Kidney (tissue), 14 donors: ENCODE results near the gene CAVIN1. TPM values are rescaled to one million over a fixed set of nuclear protein-coding genes. Genes with fewer than 3 reads are reported as not detected.

ENCODE experiments used
- DNase-seq, 5 donors: peaks; one replicate each; pipeline ENCODE4 v3.0.0-alpha.2; 2013 to 2020
- FAIRE-seq: peaks from 2 replicates; lab custom pipeline; 2012; peaks lifted over from hg19 to GRCh38; lab: Jason Lieb, UNC
- H3K27ac ChIP-seq, 2 donors: one replicate each; pipeline ENCODE4 v1.7.0; 2013; ENCODE audit warnings: low read depth in 2 of 2, low read length in 2 of 2, inconsistent platforms in 1 of 2
- H3K27me3 ChIP-seq: one replicate; pipeline ENCODE4 v1.7.1; 2013; ENCODE audit warnings: low read length, inconsistent platforms; ENCODE audit not compliant: control insufficient read depth, insufficient read depth
- H3K36me3 ChIP-seq, 3 donors: one replicate each; pipeline versions ENCODE4 v1.7.0 to v1.7.1; 2013; ENCODE audit warnings: low read length in 3 of 3, control low read depth in 1 of 3, inconsistent platforms in 1 of 3; ENCODE audit not compliant: insufficient read depth in 3 of 3, control insufficient read depth in 2 of 3
- H3K4me1 ChIP-seq, 3 donors: one replicate each; pipeline versions ENCODE4 v1.7.0 to v1.7.1; 2013; ENCODE audit warnings: low read length in 3 of 3, inconsistent platforms in 1 of 3, low read depth in 1 of 3; ENCODE audit not compliant: control insufficient read depth in 2 of 3, insufficient read depth in 2 of 3
- H3K4me3 ChIP-seq, 3 donors: one replicate each; pipeline versions ENCODE4 v1.7.0 to v1.8.1; 2013; ENCODE audit warnings: low read length in 3 of 3, control low read depth in 1 of 3, inconsistent platforms in 1 of 3
- H3K9ac ChIP-seq, 3 donors: one replicate each; pipeline versions ENCODE4 v1.7.0 to v1.7.1; 2013; ENCODE audit warnings: low read length in 3 of 3, control low read depth in 1 of 3, inconsistent platforms in 1 of 3
- H3K9me3 ChIP-seq, 3 donors: one replicate each; pipeline versions ENCODE4 v1.7.0 to v1.7.1; 2013; ENCODE audit warnings: low read length in 3 of 3, control low read depth in 1 of 3, inconsistent platforms in 1 of 3; ENCODE audit not compliant: control insufficient read depth in 2 of 3, insufficient read depth in 1 of 3
- CTCF ChIP-seq: IDR thresholded peaks from 3 replicates; pipeline ENCODE4 v1.5.1; 2012; ENCODE audit warnings: mild to moderate bottlenecking, moderate library complexity, borderline replicate concordance; ENCODE audit not compliant: insufficient read depth; ENCODE audit errors: extremely low read depth
- intact Hi-C: fragments of 100-400 bp; cut with DNase I; formaldehyde crosslinking; loops from one replicate; pipeline ENCODE4 v1.11.1; 2022
- polyA plus RNA-seq: library from polyadenylated mRNA; stranded (reverse); fragments of 350-450 nt; fragmentation: Illumina TruSeq; extraction: RNeasy Lipid Tissue Mini Kit (QIAGEN cat#74804); gene quantifications from one replicate; pipeline ENCODE4 v1.2.3, GENCODE V29; 2014; ENCODE audit warnings: low read depth, low replicate concordance; ENCODE audit not compliant: insufficient read depth
- total RNA-seq: library from RNA; stranded (reverse); fragmentation: NEBNext Ultra II Directional; extraction: Animal tissue kit (Norgen Biotek cat#: 25700); gene quantifications from one replicate; pipeline ENCODE4 v1.2.1, GENCODE V29; 2021
- donor health status: control.
- donor health status: control.
- donor health status: control.
- donor health status: control.
- donor health status: control.
- donor health status: DM: yes; HTN: yes; CAD: no.
- donor health status: Normal renal cell carcinoma (clear cell type).

Gene CAVIN1
- total and polyA plus RNA-seq, 2 donors from 2014 or later, result 67.1 to 204 TPM

- Histone ChIP-seq H3K4me1 (peaks cover 0 to 20% (median 0%) of the 10 kb centered on the region in 3 donors), H3K27ac (no peak overlapping the region), H3K9me3 (no peaks in the 10 kb centered on the region), H3K9ac (no peak overlapping the region), H3K27me3 (no peaks in the 10 kb centered on the region), H3K36me3 (peaks cover 0 to 2% (median 0%) of the 10 kb centered on the region in 3 donors), H3K4me3 (no peak overlapping the region)
- intact Hi-C loops, result loop anchor here (5.0 kb wide), 1 partner anchor 91 kb away; no protein-coding TSS in a partner anchor
- DNase-seq (peak in 1 of 5 donors; percentile 45), FAIRE-seq (no peak)
- TF ChIP-seq CTCF, result no peak
Observed at GRCh38 chr17:42408061-42408460, 15.0 kb downstream of the CAVIN1 start.

DNA sequence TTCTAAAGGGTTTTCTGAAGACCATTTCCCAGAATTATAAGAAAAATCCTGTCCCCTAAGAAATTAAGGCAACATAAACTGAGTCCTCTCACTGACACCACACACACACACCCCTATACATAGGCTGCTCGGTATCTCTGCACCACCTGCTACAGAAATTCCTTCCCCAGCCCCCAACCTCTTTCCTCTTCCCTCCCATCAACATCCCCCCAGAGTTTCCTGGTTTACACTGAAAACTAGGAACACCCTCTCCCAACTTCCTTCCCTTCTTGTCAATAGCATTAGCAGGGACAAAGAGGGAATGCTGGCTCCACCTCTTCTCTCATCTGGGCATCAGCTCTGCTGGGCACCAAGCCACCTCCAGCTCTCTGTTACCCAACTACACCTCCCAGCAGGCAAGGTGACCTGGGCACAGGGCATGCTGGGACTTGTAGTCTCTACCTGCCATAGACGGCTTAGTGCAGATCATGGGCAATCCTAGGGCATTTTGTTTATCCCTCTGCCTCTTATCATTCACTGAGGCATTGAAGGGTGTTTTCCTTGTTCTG lies 15.7 kb downstream of the CAVIN1 start:
- peak; percentile 37 for FAIRE-seq
- Histone ChIP-seq H3K9ac (no peak overlapping the region), H3K4me3 (no peak overlapping the region), H3K9me3 (no peaks in the 10 kb centered on the region), H3K27me3 (no peaks in the 10 kb centered on the region), H3K4me1 (peaks cover 0 to 20% (median 0%) of the 10 kb centered on the region in 3 donors), H3K27ac (peak overlapping the region; percentile 14 to 56), H3K36me3 (peaks cover 0 to 2% (median 0%) of the 10 kb centered on the region in 3 donors)
- TF ChIP-seq CTCF, result no peak
- peak; percentile 53 to 93 (median 69) for DNase-seq
- intact Hi-C loops, result loop anchor here (5.0 kb wide), 1 partner anchor 90 kb away; no protein-coding TSS in a partner anchor

GRCh38 chr17:42406615-42407288 lies 16.3 kb downstream of the CAVIN1 start:
- DNase-seq (no peak), FAIRE-seq (no peak)
- intact Hi-C loops, result loop anchor here (5.0 kb wide), 1 partner anchor 89 kb away; no protein-coding TSS in a partner anchor

More at GRCh38 chr17:42406615-42407288, 16.3 kb downstream of the CAVIN1 start:
- Histone ChIP-seq H3K4me3 (no peak overlapping the region), H3K27ac (peak overlapping the region; percentile 14 to 56), H3K9ac (no peak overlapping the region), H3K9me3 (no peaks in the 10 kb centered on the region), H3K4me1 (peaks cover 0 to 20% (median 0%) of the 10 kb centered on the region in 3 donors), H3K36me3 (peaks cover 0 to 2% (median 0%) of the 10 kb centered on the region in 3 donors), H3K27me3 (no peaks in the 10 kb centered on the region)
- no peak for TF ChIP-seq CTCF
